Vagina (tissue), 2 donors: Measurements from ENCODE around the gene PIGX.

Experiments
- CTCF ChIP-seq, 3 experiments: fragments of 450-650 bp in 2 of 3; fragments of 200-600 bp in 1 of 3; sonication (generic) in 1 of 3; IDR thresholded peaks; one replicate each; pipeline ENCODE4 v1.5.1; 2017 to 2019; ENCODE audit warnings: antibody characterized with exemption in 3 of 3, mild to moderate bottlenecking in 2 of 3, moderate library complexity in 2 of 3
- POLR2A ChIP-seq, 2 donors: fragments of 450-650 bp; IDR thresholded peaks; one replicate each; pipeline ENCODE4 v1.6.1; 2017; ENCODE audit warnings: antibody characterized with exemption in 2 of 2, mild to moderate bottlenecking in 2 of 2, moderate library complexity in 2 of 2
- POLR2AphosphoS5 ChIP-seq, 2 donors: sonication (generic); formaldehyde crosslinking; IDR thresholded peaks; one replicate each; pipeline ENCODE4 v1.9.0; 2017; ENCODE audit warnings: antibody characterized with exemption in 2 of 2, mild to moderate bottlenecking in 2 of 2, low read depth in 1 of 2; ENCODE audit not compliant: insufficient read depth in 1 of 2

- TF ChIP-seq POLR2AphosphoS5 (IDR thresholded peaks at IDR 0.05; ENCODE audit: insufficient read depth in 1 of 2, low read depth in 1 of 2) (no peak), CTCF (IDR thresholded peaks at IDR 0.05) (no peak), POLR2A (IDR thresholded peaks at IDR 0.05) (no peak)
Observed at GRCh38 chr3:196778755-196779154, 66.6 kb downstream of the PIGX start.
